ENCODE results near the gene HEPN1. TPM values are rescaled to one million over a fixed set of nuclear protein-coding genes. Genes with fewer than 3 reads are reported as not detected.

Gene HEPN1
- total and polyA plus RNA-seq, 4 donors = 48.4 to 68.9 TPM; not detected in 2

DNA sequence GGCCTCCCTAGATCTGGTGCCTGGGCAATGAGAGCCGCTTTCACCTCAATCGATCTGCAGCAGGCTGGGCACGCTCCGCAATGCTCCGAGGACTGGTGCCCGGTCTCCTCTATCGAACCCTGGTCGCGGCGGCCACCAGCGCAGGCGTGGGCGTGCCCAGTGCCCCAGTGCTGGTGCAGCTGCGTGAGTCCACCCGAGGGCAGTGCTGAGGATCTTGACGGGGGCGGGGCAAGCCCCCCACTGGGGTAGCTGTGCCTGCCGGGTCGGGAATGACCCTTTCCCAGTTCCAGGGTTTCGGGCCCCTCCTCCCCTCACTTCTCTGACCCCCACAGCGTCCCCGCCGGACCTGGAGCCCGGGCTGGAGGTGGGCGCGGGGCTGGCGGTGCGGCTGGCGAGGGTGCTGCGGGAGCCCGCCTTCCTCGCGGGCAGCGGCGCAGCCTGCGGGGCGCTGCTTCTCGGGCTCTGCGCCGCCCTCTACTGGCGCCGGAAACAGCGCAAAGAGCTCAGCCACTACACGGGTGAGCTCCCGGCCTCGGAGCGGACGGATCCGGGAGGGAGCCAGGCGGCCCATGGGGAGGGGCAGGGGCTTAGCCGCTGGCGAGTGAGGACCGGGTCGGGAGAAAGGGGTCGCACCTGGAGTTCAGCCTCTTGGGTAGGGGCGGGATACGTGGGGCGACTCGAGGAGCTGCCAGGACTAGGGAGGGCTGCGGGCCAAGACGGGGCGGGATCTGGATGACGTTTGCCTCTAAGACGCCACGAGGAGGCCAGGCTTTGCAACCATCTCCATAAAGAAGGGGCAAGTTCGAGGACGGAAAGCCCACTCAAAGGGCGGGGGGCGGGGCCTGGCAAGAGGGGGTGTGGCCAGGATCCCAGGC lies 42.9 kb upstream of the HEPN1 start:
- DNase-seq (ENCODE audit: low read depth in 4 of 6, low spot score in 6 of 6) = peak; percentile 84 to 98 (median 88)
- Histone ChIP-seq H3K27ac (ENCODE audit: low read depth, low read length) (peak overlapping the region; percentile 93), H3K36me3 (ENCODE audit: control insufficient read depth, insufficient read depth, low read length) (peaks cover 22% of the 10 kb centered on the region), H3K9me3 (ENCODE audit: control insufficient read depth, insufficient read depth, low read length) (no peaks in the 10 kb centered on the region), H3K4me1 (ENCODE audit: control insufficient read depth, insufficient read depth, low read length) (peaks cover 45% of the 10 kb centered on the region), H3K4me3 (ENCODE audit: low read depth, low read length) (peak overlapping the region; percentile 75), H3K27me3 (ENCODE audit: control insufficient read depth, insufficient read depth, low read length) (peaks cover 17% of the 10 kb centered on the region)
- WGBS (ENCODE audit: insufficient coverage) = under 1% methylated on average over 65 of the region's 69 CpGs

DNA sequence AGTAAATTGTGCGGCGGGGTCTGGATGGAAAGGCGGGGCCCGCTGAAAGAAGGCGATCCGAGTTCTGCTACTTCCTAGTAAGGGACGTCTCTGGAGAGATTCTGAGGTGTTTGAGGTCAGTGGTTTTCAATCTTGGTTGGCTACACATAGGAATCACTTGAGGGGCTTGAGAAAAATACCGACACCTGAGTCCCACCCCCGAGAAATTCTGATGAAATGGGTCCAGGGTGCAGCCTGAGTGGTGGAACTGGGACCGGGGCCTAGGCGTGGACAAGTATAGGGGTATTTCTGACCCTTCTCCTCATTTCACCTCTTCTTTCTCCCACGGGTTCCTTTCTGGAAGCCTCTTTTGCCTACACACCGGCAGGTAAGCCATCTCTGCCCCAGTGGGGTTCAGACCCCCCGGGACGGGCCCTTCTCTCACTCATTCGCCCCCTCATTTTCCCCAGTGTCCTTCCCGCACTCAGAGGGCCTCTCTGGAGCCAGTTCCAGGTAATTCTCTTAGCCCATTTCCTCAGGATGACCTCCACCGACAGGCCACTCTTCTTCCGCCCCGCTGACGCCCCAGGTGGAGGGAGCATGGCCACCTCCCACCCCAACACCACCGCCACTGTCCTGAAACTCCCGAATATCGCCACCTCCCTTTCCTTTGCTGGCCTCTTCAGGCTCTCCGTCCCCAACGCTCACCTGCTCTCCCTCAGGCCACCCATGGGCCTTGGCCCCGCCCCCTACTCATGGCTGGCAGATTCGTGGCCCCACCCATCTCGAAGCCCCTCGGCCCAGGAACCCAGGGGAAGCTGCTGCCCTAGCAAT lies 42.0 kb upstream of the HEPN1 start:
- 19% methylated on average over 28 of the region's 30 CpGs for WGBS (ENCODE audit: insufficient coverage)
- peak overlapping the region; percentile 29 for H3K27ac ChIP-seq (ENCODE audit: low read depth, low read length)
- H3K9me3 ChIP-seq (ENCODE audit: control insufficient read depth, insufficient read depth, low read length) = no peaks in the 10 kb centered on the region
- DNase-seq (ENCODE audit: low read depth in 4 of 6, low spot score in 6 of 6) = no peak
- H3K4me3 ChIP-seq (ENCODE audit: low read depth, low read length) = peak overlapping the region; percentile 75
- peaks cover 45% of the 10 kb centered on the region for H3K4me1 ChIP-seq (ENCODE audit: control insufficient read depth, insufficient read depth, low read length)
- peaks cover 22% of the 10 kb centered on the region for H3K36me3 ChIP-seq (ENCODE audit: control insufficient read depth, insufficient read depth, low read length)
- H3K27me3 ChIP-seq (ENCODE audit: control insufficient read depth, insufficient read depth, low read length) = peaks cover 13% of the 10 kb centered on the region

DNA sequence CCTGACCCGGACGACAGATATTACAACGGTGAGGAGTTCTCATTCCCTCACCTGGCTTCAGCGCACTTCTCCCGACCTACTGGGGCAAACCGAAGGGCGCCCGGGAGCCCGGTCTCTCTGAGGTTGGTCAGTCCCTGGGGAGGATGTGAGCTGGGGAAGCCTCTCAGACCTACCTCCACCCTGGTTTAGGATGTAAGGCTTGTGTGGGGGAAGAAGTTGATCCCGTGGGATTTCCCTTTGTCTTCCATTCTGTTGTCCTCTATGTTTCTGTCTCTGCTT lies 41.5 kb upstream of the HEPN1 start:
- 28% methylated on average over 4 of the region's 10 CpGs for WGBS (ENCODE audit: insufficient coverage)
- H3K4me1 ChIP-seq (ENCODE audit: control insufficient read depth, insufficient read depth, low read length) = peaks cover 45% of the 10 kb centered on the region
- peak overlapping the region; percentile 75 for H3K4me3 ChIP-seq (ENCODE audit: low read depth, low read length)
- H3K9me3 ChIP-seq (ENCODE audit: control insufficient read depth, insufficient read depth, low read length) = no peaks in the 10 kb centered on the region
- H3K27me3 ChIP-seq (ENCODE audit: control insufficient read depth, insufficient read depth, low read length) = peaks cover 8% of the 10 kb centered on the region
- no peak for DNase-seq (ENCODE audit: low read depth in 4 of 6, low spot score in 6 of 6)
- H3K27ac ChIP-seq (ENCODE audit: low read depth, low read length) = no peak overlapping the region
- H3K36me3 ChIP-seq (ENCODE audit: control insufficient read depth, insufficient read depth, low read length) = peaks cover 22% of the 10 kb centered on the region

DNA sequence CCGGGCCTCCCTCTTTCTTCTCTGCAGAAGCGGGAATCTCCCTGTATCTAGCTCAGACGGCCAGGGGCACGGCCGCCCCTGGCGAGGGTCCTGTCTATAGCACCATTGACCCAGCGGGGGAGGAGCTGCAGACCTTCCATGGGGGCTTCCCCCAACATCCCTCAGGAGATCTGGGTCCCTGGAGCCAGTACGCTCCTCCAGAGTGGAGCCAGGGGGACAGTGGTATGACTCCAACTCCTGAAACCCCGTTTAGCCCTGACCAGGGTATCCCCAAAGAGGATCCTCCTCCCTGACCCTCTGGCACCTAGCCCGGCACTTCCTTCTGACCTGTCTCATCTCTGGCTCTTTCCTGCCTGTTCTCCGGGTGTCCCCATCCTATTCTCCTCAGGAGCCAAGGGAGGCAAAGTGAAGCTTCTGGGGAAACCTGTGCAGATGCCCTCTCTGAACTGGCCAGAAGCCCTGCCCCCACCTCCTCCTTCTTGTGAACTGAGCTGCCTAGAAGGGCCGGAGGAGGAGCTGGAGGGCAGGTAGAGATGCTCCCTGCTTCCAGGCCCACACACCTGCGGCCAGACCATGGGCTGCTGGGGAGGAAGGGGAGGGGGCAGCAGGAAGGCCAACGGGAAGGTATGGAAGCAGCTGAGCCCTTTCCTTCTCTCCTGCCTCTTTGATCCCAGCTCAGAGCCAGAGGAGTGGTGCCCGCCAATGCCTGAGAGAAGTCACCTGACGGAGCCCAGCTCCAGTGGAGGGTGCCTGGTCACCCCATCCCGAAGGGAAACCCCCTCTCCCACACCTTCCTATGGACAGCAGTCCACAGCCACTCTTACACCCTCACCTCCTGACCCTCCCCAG lies 40.9 kb upstream of the HEPN1 start:
- Histone ChIP-seq H3K27me3 (ENCODE audit: control insufficient read depth, insufficient read depth, low read length) (peaks cover 2% of the 10 kb centered on the region), H3K9me3 (ENCODE audit: control insufficient read depth, insufficient read depth, low read length) (no peaks in the 10 kb centered on the region), H3K27ac (ENCODE audit: low read depth, low read length) (no peak overlapping the region), H3K36me3 (ENCODE audit: control insufficient read depth, insufficient read depth, low read length) (peaks cover 22% of the 10 kb centered on the region), H3K4me1 (ENCODE audit: control insufficient read depth, insufficient read depth, low read length) (peaks cover 45% of the 10 kb centered on the region), H3K4me3 (ENCODE audit: low read depth, low read length) (peak overlapping the region; percentile 75)
- no peak for DNase-seq (ENCODE audit: low read depth in 4 of 6, low spot score in 6 of 6)
- 78% methylated on average over 9 of the region's 17 CpGs for WGBS (ENCODE audit: insufficient coverage)

DNA sequence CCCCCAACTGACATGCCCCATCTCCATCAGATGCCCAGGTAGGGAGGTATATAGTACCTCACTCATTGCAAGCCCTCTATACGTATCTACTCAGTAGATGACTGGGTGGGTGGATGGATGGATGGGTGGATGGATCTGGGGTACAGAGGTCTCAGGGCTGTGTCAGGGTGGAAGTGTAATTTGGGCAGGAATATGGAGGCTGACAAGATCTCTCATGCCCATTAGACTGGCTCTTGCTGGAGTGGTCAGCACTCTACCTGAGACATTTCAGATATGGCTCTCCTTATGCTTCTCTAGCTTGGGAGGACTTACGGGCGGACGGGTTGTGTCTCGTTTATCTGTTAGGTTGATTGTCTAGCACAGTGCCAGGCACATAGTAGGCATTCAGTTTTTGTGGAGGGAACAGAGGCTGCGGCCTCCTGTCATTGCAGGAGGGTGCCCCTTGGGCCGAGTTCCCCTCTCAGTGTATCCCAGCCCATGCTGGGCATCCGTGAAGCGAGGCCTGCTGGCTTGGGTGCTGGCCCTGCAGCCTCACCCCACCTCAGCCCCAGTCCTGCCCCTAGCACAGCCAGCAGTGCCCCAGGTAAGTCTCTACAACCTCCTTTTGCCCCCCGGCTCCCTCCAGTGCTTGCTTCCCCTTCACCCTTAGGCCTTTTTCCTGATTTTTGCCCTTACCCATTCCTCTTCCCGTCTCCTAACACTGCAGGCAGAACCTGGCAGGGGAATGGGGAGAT lies 40.1 kb upstream of the HEPN1 start:
- Histone ChIP-seq H3K27ac (ENCODE audit: low read depth, low read length) (no peak overlapping the region), H3K9me3 (ENCODE audit: control insufficient read depth, insufficient read depth, low read length) (no peaks in the 10 kb centered on the region), H3K36me3 (ENCODE audit: control insufficient read depth, insufficient read depth, low read length) (peaks cover 22% of the 10 kb centered on the region), H3K4me1 (ENCODE audit: control insufficient read depth, insufficient read depth, low read length) (peaks cover 45% of the 10 kb centered on the region), H3K27me3 (ENCODE audit: control insufficient read depth, insufficient read depth, low read length) (no peaks in the 10 kb centered on the region), H3K4me3 (ENCODE audit: low read depth, low read length) (no peak overlapping the region)
- WGBS (ENCODE audit: insufficient coverage) = 90% methylated on average over 5 of the region's 11 CpGs
- no peak for DNase-seq (ENCODE audit: low read depth in 4 of 6, low spot score in 6 of 6)

DNA sequence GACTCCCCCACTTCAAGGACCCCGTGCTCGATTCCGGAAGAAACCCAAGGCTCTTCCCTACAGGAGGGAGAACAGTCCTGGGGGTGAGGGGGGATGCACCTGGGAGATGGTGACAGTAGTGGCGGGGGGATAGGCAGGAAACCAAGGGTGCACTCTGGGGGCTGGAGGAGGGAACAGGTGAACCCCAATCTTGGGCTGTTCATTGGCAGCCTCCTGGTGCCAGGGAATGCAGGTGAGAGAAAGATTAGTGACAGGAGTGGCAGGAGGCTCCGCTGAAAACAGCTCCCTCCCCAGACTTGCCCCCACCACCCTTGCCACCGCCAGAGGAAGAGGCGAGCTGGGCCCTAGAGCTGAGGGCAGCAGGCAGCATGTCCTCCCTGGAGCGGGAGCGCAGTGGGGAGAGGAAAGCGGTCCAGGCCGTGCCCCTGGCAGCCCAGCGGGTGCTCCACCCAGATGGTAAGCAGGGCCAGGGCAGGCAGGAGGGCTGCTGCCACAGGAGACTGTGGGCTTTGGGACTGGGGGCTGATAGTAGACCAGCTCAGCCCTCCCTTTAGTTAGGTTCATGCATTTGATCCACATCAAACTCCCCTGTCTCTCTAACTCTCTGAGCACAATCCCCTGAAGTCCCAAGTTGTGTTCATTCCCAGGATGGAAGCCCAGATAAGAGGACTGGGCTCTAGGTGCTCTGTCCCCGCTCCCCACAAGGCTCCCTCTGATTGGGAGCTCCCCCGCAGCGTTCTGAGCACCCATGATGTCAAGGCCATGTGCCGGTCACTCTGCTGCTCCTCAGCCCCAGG lies 39.4 kb upstream of the HEPN1 start:
- WGBS (ENCODE audit: insufficient coverage) = 96% methylated on average over 11 of the region's 16 CpGs
- no peaks in the 10 kb centered on the region for H3K9me3 ChIP-seq (ENCODE audit: control insufficient read depth, insufficient read depth, low read length)
- DNase-seq (ENCODE audit: low read depth in 4 of 6, low spot score in 6 of 6) = no peak
- H3K27ac ChIP-seq (ENCODE audit: low read depth, low read length) = no peak overlapping the region
- H3K4me3 ChIP-seq (ENCODE audit: low read depth, low read length) = no peak overlapping the region
- peaks cover 22% of the 10 kb centered on the region for H3K36me3 ChIP-seq (ENCODE audit: control insufficient read depth, insufficient read depth, low read length)
- no peaks in the 10 kb centered on the region for H3K27me3 ChIP-seq (ENCODE audit: control insufficient read depth, insufficient read depth, low read length)
- H3K4me1 ChIP-seq (ENCODE audit: control insufficient read depth, insufficient read depth, low read length) = peaks cover 45% of the 10 kb centered on the region

DNA sequence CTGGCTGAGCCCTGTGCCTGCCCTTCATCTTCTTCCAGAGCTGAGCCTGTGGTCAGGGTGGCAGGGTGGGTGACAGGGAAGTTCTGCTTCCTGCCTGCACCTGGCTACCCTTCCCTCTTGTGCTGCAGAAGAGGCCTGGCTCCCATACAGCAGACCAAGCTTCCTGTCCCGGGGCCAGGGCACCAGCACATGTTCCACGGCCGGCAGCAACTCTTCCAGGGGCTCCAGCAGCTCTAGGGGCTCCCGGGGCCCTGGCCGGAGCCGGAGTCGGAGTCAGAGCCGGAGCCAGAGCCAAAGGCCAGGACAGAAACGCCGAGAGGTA lies 38.8 kb upstream of the HEPN1 start:
- Histone ChIP-seq H3K27ac (ENCODE audit: low read depth, low read length) (no peak overlapping the region), H3K27me3 (ENCODE audit: control insufficient read depth, insufficient read depth, low read length) (no peaks in the 10 kb centered on the region), H3K9me3 (ENCODE audit: control insufficient read depth, insufficient read depth, low read length) (no peaks in the 10 kb centered on the region), H3K36me3 (ENCODE audit: control insufficient read depth, insufficient read depth, low read length) (peaks cover 22% of the 10 kb centered on the region), H3K4me1 (ENCODE audit: control insufficient read depth, insufficient read depth, low read length) (peaks cover 44% of the 10 kb centered on the region), H3K4me3 (ENCODE audit: low read depth, low read length) (no peak overlapping the region)
- no peak for DNase-seq (ENCODE audit: low read depth in 4 of 6, low spot score in 6 of 6)
- 86% methylated on average over 10 of the region's 10 CpGs for WGBS (ENCODE audit: insufficient coverage)

DNA sequence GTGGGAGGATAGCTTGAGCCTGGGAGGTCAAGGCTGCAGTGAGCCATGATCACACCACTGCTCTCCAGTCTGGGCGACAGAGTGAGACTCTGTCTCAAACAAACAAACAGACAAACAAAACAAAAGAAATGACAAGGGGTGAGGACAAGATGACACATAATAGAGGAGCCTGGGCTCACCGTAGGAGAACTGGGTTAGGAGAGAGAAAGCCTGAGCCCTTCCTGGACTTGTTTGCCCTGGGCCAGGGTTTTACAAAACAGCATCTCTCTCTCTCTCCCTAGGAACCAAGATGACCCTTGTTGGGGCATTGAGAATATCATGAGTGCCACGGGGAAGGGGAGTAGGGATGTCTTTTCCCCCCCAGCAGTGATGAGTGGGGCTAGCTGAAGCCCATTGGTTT lies 38.1 kb upstream of the HEPN1 start:
- H3K9me3 ChIP-seq (ENCODE audit: control insufficient read depth, insufficient read depth, low read length) = no peaks in the 10 kb centered on the region
- H3K4me1 ChIP-seq (ENCODE audit: control insufficient read depth, insufficient read depth, low read length) = peaks cover 37% of the 10 kb centered on the region
- H3K4me3 ChIP-seq (ENCODE audit: low read depth, low read length) = no peak overlapping the region
- no peak overlapping the region for H3K27ac ChIP-seq (ENCODE audit: low read depth, low read length)
- no peaks in the 10 kb centered on the region for H3K27me3 ChIP-seq (ENCODE audit: control insufficient read depth, insufficient read depth, low read length)
- 60% methylated on average over 1 of the region's 3 CpGs for WGBS (ENCODE audit: insufficient coverage)
- DNase-seq (ENCODE audit: low read depth in 4 of 6, low spot score in 6 of 6) = no peak
- H3K36me3 ChIP-seq (ENCODE audit: control insufficient read depth, insufficient read depth, low read length) = peaks cover 22% of the 10 kb centered on the region

All from spinal cord (tissue), 10 donors.